Jurkat, Clone E6-1 (cell line): Measurements from ENCODE around the gene PRKCD.
A peak's percentile ranks its signal among the peaks of the same experiment; 100 is the strongest.

Experiments used
- DNase-seq: peaks from one replicate; pipeline ENCODE4 v3.0.0-alpha.2; 2011; ENCODE audit warnings: low read depth, low spot score
- H3K4me3 ChIP-seq: 2 replicates; pipeline ENCODE4 v1.5.1; 2011; ENCODE audit warnings: mild to moderate bottlenecking, low read length, control low read depth, moderate library complexity

Gene PRKCD

DNA sequence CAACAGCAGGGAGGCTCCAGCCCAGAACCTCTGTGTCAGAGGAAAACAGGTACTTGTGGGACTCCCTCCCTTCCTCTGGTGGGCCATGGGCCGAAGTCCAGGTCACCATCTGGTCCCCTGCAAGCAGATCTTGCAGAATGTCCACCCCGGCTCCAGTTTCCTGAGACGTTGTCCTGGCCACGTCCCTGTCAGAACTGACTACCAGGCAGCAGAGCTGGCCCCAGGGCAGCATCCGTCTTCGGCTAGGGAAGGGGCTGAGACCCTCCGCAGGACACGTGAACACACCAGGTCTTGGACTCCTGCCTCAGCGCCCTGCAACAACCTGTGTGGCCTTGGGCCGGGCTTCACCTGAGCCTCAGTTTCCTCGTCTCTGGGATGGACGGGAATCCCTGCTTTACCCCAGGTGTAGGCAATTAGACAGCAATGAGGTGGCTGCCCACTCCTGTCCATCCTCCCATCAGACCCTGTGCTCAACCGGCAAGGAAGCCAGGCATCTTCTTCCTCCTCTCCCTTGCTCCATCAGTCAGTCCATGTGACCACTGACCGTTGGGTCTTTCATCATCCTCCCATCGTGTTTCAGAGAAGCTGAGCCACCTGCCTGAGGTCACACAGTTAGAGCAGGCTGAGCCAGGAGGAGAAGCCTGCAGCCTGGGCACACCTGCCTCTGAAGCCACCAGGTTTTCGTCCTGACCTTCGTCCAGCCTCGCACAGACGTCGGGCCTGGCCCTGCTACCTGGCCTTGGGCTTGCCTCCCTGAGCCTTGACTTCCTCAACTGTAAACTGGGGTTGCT, 8.9 kb upstream of the PRKCD start:
- no peak overlapping the region for H3K4me3 ChIP-seq
- no peak for DNase-seq

DNA sequence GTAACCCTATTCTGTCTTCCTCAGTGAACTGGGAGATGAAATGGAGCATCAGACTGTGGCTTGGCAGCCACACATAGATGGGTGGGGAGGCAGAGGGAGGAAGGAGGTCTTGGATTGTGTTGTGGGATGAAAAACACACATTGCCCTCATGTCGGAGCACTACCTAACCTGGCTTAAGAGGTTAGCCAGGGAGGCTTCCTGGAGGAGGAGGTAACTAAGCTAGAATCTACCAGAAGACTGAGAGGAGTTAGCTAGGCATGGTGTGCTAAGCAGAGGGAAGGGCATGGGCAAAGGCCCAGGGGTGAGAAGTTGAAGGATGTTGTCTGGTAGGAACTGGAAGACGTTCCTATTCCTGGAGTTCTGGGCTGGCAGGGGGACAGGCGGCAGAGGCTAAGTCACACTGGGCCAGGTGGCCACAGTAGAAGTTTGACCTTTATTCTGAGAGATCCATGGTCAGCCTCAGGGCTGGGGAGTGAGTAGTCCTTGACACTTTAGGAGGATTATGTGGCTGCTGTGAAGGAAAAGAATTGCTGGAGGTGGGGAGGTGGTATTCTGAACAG, 7.7 kb upstream of the PRKCD start:
- no peak for DNase-seq
- no peak overlapping the region for H3K4me3 ChIP-seq

DNA sequence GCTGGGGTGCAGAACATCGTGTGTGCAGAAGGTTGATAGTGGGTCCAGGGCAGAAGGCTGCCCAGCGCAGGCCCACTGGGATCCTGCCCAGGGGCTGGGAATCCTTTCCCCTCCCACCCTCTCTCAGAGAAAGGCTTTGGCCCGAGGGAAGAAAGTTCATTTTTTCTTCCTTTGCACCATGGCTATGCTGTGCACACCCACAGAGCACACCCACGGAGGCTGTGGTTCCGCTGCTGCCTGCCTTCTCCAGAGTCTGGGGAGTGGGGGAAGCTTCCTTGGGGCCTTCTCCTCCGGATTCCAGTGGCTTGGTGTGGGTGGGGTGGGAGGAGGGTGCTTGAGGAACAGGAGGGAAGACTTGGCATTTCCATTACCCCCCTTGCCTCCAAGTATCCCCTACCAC, 7.0 kb upstream of the PRKCD start:
- DNase-seq = no peak
- no peak overlapping the region for H3K4me3 ChIP-seq

DNA sequence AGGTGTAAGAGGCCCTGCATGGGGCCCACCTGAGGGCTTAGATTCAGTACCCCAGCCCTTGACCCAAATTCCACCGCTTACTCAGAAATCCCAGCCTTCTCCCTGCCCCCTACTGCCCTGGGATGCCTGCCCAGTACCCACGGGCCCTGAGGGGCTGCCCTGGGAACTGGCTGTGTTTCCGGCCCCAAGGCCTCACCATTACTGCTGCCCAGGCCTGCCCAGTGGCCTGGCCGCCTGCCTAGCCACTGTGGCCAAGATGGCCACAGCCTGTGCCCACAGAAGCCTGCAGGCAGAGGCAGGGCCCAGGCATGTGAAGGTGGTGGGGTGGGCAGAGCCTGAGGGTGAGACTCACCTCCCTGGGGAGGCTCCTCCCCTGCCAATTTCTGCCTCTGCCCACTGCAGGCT, 6.1 kb upstream of the PRKCD start:
- H3K4me3 ChIP-seq = no peak overlapping the region
- no peak for DNase-seq

DNA sequence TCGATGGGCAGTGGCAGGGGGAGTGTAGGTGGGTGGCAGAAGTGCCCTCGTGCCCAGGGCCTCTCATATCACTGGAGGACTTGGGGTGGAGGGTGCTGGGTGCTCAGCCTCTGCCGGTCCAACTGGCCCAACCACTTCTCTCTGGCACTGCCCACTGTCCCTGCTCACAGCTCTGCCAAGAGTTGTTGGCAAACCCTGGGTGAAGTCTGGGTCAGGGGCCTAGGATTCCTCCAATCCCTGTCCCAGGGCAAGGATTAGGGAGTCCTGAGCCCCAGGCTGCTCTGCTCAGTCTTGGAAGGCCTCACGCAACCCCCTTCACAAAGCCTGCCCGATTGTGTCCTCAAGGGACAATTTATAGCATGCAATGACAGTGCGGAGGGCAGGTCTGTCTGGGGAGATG, 5.2 kb upstream of the PRKCD start:
- H3K4me3 ChIP-seq = no peak overlapping the region
- no peak for DNase-seq

- H3K4me3 ChIP-seq = no peak overlapping the region
Observed at GRCh38 chr3:53156368-53156834, 4.6 kb upstream of the PRKCD start.

GRCh38 chr3:53157974-53158580, 2.9 kb upstream of the PRKCD start:
- no peak for DNase-seq
- no peak overlapping the region for H3K4me3 ChIP-seq

More at GRCh38 chr3:53156368-53156834, 4.6 kb upstream of the PRKCD start:
- no peak for DNase-seq

GRCh38 chr3:53158765-53159155, 2.2 kb upstream of the PRKCD start:
- no peak overlapping the region for H3K4me3 ChIP-seq
- no peak for DNase-seq

GRCh38 chr3:53159156-53160060, 1.6 kb upstream of the PRKCD start:
- no peak for DNase-seq
- no peak overlapping the region for H3K4me3 ChIP-seq

DNA sequence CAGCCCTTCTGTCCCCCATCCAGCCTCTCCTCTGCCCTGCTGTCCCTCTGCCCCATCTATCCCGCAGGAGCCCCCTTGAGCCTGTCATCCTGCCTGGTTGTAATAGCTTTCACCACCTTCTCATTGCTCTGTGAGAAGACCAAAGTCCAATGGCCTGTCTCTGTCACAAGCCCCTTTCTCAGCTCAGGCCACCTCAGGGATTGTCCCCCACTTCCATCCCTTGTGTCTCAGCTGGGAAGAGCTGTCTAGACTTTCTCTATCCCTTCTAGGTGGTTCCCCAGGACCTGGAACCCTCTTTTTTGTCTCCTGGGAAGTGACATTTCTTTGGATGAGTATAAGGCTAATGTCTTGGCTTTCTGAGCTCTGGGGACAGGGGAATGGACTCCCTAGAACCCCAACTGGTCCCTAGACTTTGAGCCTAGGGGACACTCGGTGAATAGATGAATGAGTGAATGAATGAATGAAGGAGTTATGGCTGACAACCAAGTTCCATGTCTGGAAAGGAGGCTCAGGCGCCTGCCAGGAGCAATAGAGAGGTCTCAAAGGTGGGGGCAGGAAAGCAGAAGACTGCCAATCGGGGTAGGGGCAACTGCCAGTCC, 849 bp upstream of the PRKCD start:
- no peak for DNase-seq
- peak overlapping the region; percentile 71 for H3K4me3 ChIP-seq

- no peak for DNase-seq
- H3K4me3 ChIP-seq = peak overlapping the region; percentile 71
Observed at GRCh38 chr3:53161450-53161819, 426 bp downstream of the PRKCD start.

- H3K4me3 ChIP-seq = peak overlapping the region; percentile 71
- no peak for DNase-seq
Observed at GRCh38 chr3:53161820-53162671, 1.0 kb downstream of the PRKCD start.

DNA sequence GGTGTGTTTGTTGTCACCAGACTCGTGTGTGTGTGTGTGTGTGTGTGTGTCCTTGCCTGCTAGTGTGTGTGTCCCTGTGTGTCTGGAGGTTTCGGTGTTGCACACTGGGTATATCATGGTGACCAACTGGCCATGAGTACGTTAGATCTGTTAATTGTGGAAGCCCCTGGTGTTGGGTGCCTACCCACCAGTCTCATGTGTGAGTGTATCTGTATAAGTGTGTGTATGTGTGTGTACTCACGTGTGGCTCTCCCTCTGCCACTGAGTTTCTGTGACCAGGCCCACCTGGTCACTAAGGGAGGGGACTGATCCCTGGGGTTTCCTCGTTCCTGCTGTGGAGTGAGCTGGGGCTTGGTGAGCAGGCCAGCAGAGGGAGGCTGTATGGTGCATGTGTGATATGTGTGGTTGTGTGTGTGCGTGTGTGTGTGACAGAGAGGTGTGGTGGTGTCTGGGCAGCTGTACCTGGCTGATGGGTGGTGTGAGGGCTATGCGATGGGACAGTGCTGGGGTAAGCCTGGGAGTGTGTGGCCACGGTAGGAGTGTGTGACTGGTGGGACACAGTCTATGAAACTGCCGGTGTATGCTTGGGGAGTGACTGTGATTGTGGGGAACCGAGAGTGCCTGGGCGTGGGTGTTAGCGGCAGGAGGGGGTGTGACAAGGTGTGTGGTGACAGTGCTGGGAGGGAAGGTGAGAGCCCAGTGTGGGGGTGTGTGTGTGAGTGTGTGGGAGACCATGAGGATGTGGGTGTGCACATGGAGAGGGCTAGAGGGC, 1.8 kb downstream of the PRKCD start:
- H3K4me3 ChIP-seq = no peak overlapping the region
- no peak for DNase-seq

DNA sequence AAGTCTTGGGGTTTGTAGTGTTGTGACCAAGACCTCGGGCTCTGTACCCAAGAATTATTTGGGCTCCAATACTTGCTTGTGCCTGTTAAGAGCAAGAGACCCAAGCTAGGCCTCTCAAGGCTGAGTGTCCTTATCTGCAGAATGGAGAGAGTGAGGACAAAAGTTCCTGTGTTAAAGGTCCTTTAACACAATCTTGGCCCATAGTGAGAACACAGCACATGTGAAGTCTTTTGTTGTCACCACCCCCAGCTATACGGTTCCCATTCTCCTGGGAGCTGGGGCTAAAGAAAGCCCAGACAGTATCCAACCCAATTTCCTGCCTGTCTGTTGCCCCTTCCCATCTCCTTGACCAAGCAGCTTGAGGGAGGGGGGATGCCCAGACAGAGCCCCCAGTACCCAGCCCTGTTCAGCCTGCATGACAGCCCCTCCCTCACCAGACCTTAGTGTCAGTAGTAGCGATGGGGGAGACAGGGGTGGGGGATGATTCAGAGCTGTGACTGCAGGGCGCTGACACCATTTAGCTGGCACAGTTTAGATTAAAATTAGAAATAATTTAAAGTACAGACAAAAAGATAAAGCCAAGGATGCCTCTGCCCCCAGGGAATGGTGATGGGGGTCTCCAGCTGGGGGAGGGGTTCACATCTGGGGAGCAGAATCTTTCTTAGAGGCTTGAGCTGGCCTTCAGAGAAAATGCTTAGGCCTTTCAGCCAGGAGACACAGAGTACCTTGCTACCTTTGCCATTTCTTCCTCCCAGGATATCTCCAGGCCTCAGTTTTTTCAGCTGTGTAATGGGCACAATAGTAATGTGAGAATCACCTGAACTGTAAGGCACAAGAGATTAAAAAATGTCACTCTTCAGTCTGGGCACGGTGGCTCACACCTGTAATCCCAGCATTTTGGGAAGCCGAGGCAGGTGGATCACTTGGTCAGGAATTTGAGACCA, 2.7 kb downstream of the PRKCD start:
- no peak overlapping the region for H3K4me3 ChIP-seq

DNA sequence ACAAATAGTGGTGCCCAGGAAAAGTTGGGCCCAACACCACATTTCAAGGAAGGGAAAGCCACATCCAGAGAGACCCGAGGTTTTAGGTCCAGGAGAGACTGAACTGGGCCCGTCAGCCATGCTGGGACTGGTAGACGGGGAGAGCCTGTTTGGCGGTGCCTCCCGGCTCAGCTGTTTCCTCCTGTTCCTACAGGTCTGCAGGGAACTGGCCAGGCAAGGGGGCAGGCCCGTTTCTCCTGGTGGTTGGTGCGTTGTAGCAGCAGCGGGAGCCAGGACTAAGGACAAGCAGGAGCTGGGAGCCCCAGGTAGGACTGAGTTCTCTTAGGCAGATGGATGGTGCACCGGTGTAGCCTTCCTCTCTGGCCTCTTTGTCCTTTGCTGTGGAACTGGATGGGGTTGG, 3.9 kb downstream of the PRKCD start:
- no peak overlapping the region for H3K4me3 ChIP-seq
- no peak for DNase-seq

More for the DNA sequence above, 2.7 kb downstream of the PRKCD start:
- no peak for DNase-seq

DNA sequence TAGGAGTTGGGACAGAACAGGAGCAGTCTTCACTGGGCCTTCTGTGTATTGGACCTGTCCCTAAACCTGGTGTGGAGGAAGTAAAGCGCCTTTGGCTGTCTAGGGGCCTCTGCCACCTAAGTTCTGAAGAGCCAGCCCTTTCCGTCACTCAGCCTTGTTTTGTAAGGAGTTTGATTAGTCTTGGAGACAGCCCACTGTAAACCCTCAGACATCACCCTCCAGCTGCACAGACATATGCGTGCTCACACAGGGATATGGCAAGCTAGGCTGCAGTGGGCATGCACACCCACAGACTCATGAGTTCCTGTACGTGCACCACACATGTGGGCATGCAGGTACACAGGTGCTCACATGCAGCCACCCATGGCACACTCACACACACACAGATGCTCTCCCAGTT, 5.2 kb downstream of the PRKCD start:
- H3K4me3 ChIP-seq = no peak overlapping the region
- no peak for DNase-seq
